Chondrocyte (in vitro differentiated cells): ENCODE measurements around the gene RYR2. TPM values are rescaled to one million over a fixed set of nuclear protein-coding genes. Genes with fewer than 3 reads are reported as not detected.

ENCODE experiments used
- DNase-seq: peaks from one replicate; pipeline ENCODE4 v3.0.0; 2021; ENCODE audit warnings: mixed read lengths, low spot score
- H3K27ac Mint-ChIP-seq: one replicate; pipeline ENCODE4 v1.8.0; 2021; ENCODE audit warnings: mild to moderate bottlenecking, moderate library complexity, mixed read lengths; ENCODE audit not compliant: unreplicated experiment
- H3K27me3 Mint-ChIP-seq: 2 replicates; pipeline ENCODE4 v1.8.0; 2021; ENCODE audit warnings: low read depth, mixed read lengths
- H3K36me3 Mint-ChIP-seq: 2 replicates; pipeline ENCODE4 v1.8.0; 2021; ENCODE audit warnings: low read depth, mixed read lengths
- H3K4me1 Mint-ChIP-seq: 2 replicates; pipeline ENCODE4 v1.8.0; 2021; ENCODE audit warnings: low read depth, mild to moderate bottlenecking, mixed read lengths
- H3K4me3 Mint-ChIP-seq: one replicate; pipeline ENCODE4 v1.8.0; 2021; ENCODE audit warnings: mild to moderate bottlenecking, moderate library complexity, mixed read lengths; ENCODE audit not compliant: unreplicated experiment
- H3K9me3 Mint-ChIP-seq: 2 replicates; pipeline ENCODE4 v1.8.0; 2021; ENCODE audit warnings: low read depth, mixed read lengths
- CTCF ChIP-seq: fragments of 200-600 bp; sonication (generic); IDR thresholded peaks from 2 replicates; pipeline ENCODE4 v1.5.0; 2021; ENCODE audit warnings: antibody characterized with exemption, mild to moderate bottlenecking, moderate library complexity
- total RNA-seq: library from RNA; stranded (reverse); gene quantifications from 3 replicates; pipeline ENCODE4 v1.2.1, GENCODE V29; 2021

The RYR2 gene
- total RNA-seq, 1 donor from 2014 or later, result 0.12 TPM

- no peaks in the 10 kb centered on the region for H3K36me3 Mint-ChIP-seq
- TF ChIP-seq CTCF, result no peak
- DNase-seq, result no peak
- peaks cover 16% of the 10 kb centered on the region for H3K27me3 Mint-ChIP-seq
- no peaks in the 10 kb centered on the region for H3K9me3 Mint-ChIP-seq
- no peak overlapping the region for H3K27ac Mint-ChIP-seq
- H3K4me1 Mint-ChIP-seq, result no peaks in the 10 kb centered on the region
- no peak overlapping the region for H3K4me3 Mint-ChIP-seq
Observed at GRCh38 chr1:237774246-237774645, 732.3 kb downstream of the RYR2 start.

GRCh38 chr1:237779356-237779755 is 737.4 kb downstream of the RYR2 start:
- Mint-ChIP-seq H3K27me3 (peaks cover 11% of the 10 kb centered on the region), H3K36me3 (no peaks in the 10 kb centered on the region), H3K27ac (no peak overlapping the region), H3K9me3 (no peaks in the 10 kb centered on the region), H3K4me3 (no peak overlapping the region), H3K4me1 (no peaks in the 10 kb centered on the region)
- no peak for DNase-seq
- no peak for TF ChIP-seq CTCF

- no peak for DNase-seq
- no peaks in the 10 kb centered on the region for H3K36me3 Mint-ChIP-seq
- H3K4me3 Mint-ChIP-seq, result no peak overlapping the region
- peaks cover 2% of the 10 kb centered on the region for H3K27me3 Mint-ChIP-seq
- no peak overlapping the region for H3K27ac Mint-ChIP-seq
- no peaks in the 10 kb centered on the region for H3K9me3 Mint-ChIP-seq
- no peak for TF ChIP-seq CTCF
- no peaks in the 10 kb centered on the region for H3K4me1 Mint-ChIP-seq
Observed at GRCh38 chr1:237786066-237786719, 744.2 kb downstream of the RYR2 start.

GRCh38 chr1:237788069-237788468 is 746.1 kb downstream of the RYR2 start:
- no peak overlapping the region for H3K27ac Mint-ChIP-seq
- H3K36me3 Mint-ChIP-seq, result no peaks in the 10 kb centered on the region
- H3K4me3 Mint-ChIP-seq, result no peak overlapping the region
- peaks cover 2% of the 10 kb centered on the region for H3K27me3 Mint-ChIP-seq
- no peak for TF ChIP-seq CTCF
- H3K9me3 Mint-ChIP-seq, result no peaks in the 10 kb centered on the region
- no peak for DNase-seq
- no peaks in the 10 kb centered on the region for H3K4me1 Mint-ChIP-seq

- Mint-ChIP-seq H3K36me3 (no peaks in the 10 kb centered on the region), H3K9me3 (no peaks in the 10 kb centered on the region), H3K4me3 (no peak overlapping the region), H3K27ac (no peak overlapping the region), H3K27me3 (peaks cover 2% of the 10 kb centered on the region), H3K4me1 (no peaks in the 10 kb centered on the region)
- no peak for TF ChIP-seq CTCF
- no peak for DNase-seq
Observed at GRCh38 chr1:237789619-237790018, 747.6 kb downstream of the RYR2 start.
